Right ventricle myocardium inferior (tissue), 1 donor: Measurements from ENCODE around the gene GNA12. TPM values are rescaled to one million over a fixed set of nuclear protein-coding genes. Genes with fewer than 3 reads are reported as not detected.

Experiments
- ATAC-seq: fragments of 200-7000 bp; cut with Tn5 transposase; one replicate; pipeline ENCODE4 v1.9.1; 2020; ENCODE audit warnings: mild to moderate bottlenecking, moderate library complexity
- DNase-seq: peaks from one replicate; pipeline ENCODE4 v3.0.0; 2021; ENCODE audit errors: missing footprints
- intact Hi-C: fragments of 100-400 bp; cut with DNase I; formaldehyde crosslinking; loops from one replicate; pipeline ENCODE4 v1.11.0; 2022
- total RNA-seq: library from RNA; stranded (reverse); fragmentation: NEBNext Ultra II Directional; extraction: Animal tissue kit (Norgen Biotek cat#: 25700); gene quantifications from one replicate; pipeline ENCODE4 v1.2.1, GENCODE V29; 2021
- donor health status: DM: no; HTN: yes; CAD: no; lungs with severe emphysema.

Gene GNA12
- total RNA-seq, 1 donor from 2014 or later: 40.8 TPM

GRCh38 chr7:2823130-2823529 lies 21.0 kb downstream of the GNA12 start:
- ATAC-seq (peak; percentile 42), DNase-seq (peak; percentile 70)
- intact Hi-C loops: loop anchor here (2.0 kb wide), 1 partner anchor 90 kb away; no protein-coding TSS in a partner anchor

GRCh38 chr7:2821842-2822507 lies 22.1 kb downstream of the GNA12 start:
- DNase-seq (no peak), ATAC-seq (no peak)
- intact Hi-C loops: loop anchor here (2.0 kb wide), 1 partner anchor 89 kb away; no protein-coding TSS in a partner anchor

GRCh38 chr7:2821161-2821841 lies 22.8 kb downstream of the GNA12 start:
- no peak for DNase-seq
- intact Hi-C loops: no loop called here
- ATAC-seq: no peak

GRCh38 chr7:2820508-2820934 lies 23.6 kb downstream of the GNA12 start:
- peak; percentile 81 for DNase-seq
- intact Hi-C loops: no loop called here
- ATAC-seq: peak; percentile 81

GRCh38 chr7:2819954-2820397 lies 24.1 kb downstream of the GNA12 start:
- ATAC-seq: no peak
- intact Hi-C loops: no loop called here
- DNase-seq: no peak

- DNase-seq: no peak
- no peak for ATAC-seq
- intact Hi-C loops: no loop called here
Observed at GRCh38 chr7:2819161-2819953, 24.8 kb downstream of the GNA12 start.

GRCh38 chr7:2818653-2819052 lies 25.5 kb downstream of the GNA12 start:
- intact Hi-C loops: no loop called here
- DNase-seq (no peak), ATAC-seq (no peak)

GRCh38 chr7:2818121-2818520 lies 26.0 kb downstream of the GNA12 start:
- no peak for ATAC-seq
- intact Hi-C loops: no loop called here
- DNase-seq: peak; percentile 85

- intact Hi-C loops: no loop called here
- DNase-seq: no peak
- ATAC-seq: no peak
Observed at GRCh38 chr7:2817456-2817855, 26.7 kb downstream of the GNA12 start.

- intact Hi-C loops: no loop called here
- no peak for ATAC-seq
- peak; percentile 60 for DNase-seq
Observed at GRCh38 chr7:2815875-2816245, 28.2 kb downstream of the GNA12 start.

GRCh38 chr7:2814946-2815874 lies 28.9 kb downstream of the GNA12 start:
- ATAC-seq: no peak
- intact Hi-C loops: no loop called here
- no peak for DNase-seq

GRCh38 chr7:2814186-2814945 lies 29.7 kb downstream of the GNA12 start:
- ATAC-seq (no peak), DNase-seq (peak; percentile 59)
- intact Hi-C loops: no loop called here

- peak; percentile 50 for DNase-seq
- ATAC-seq: no peak
Observed at GRCh38 chr7:2813350-2814185, 30.5 kb downstream of the GNA12 start.

GRCh38 chr7:2812831-2813230 lies 31.3 kb downstream of the GNA12 start:
- no peak for DNase-seq
- no peak for ATAC-seq
- intact Hi-C loops: no loop called here

More at GRCh38 chr7:2813350-2814185, 30.5 kb downstream of the GNA12 start:
- intact Hi-C loops: no loop called here

GRCh38 chr7:2812114-2812487 lies 32.0 kb downstream of the GNA12 start:
- ATAC-seq (peak; percentile 41), DNase-seq (peak; percentile 61)
- intact Hi-C loops: no loop called here

- ATAC-seq: peak; percentile 64
- peak; percentile 71 for DNase-seq
- intact Hi-C loops: no loop called here
Observed at GRCh38 chr7:2811476-2812113, 32.5 kb downstream of the GNA12 start.
